DOHH2 (cell line): ENCODE measurements around the gene FRMPD1.
"Not testable (repeated sequence)": the region's sequence is repeated elsewhere in the genome, so short reads cannot be mapped to it uniquely, and the experiment has no call there.

ENCODE experiments used
- H3F3A ChIP-seq: fragments of 200-600 bp; sonication (generic), shearing (Covaris generic); 2 replicates; pipeline ENCODE4 v1.6.0; 2016; ENCODE audit warnings: antibody characterized with exemption, mild to moderate bottlenecking; ENCODE audit not compliant: control insufficient read depth, insufficient read depth
- H3K27ac ChIP-seq: fragments of 200-600 bp; sonication (generic); 2 replicates; pipeline ENCODE4 v1.5.1; 2014; ENCODE audit warnings: low read depth, mild to moderate bottlenecking, low read length, moderate library complexity
- H3K27me3 ChIP-seq: fragments of 200-600 bp; sonication (generic); 2 replicates; pipeline ENCODE4 v1.6.1; 2014; ENCODE audit warnings: mild to moderate bottlenecking, low read length, mixed read lengths; ENCODE audit not compliant: control insufficient read depth
- H3K36me3 ChIP-seq: fragments of 200-600 bp; sonication (generic); 2 replicates; pipeline ENCODE4 v1.6.1; 2014; ENCODE audit warnings: mild to moderate bottlenecking, low read length, moderate library complexity, mixed read lengths; ENCODE audit not compliant: control insufficient read depth
- H3K4me1 ChIP-seq: fragments of 200-600 bp; sonication (generic); 2 replicates; pipeline ENCODE4 v1.6.1; 2014; ENCODE audit warnings: mild to moderate bottlenecking, low read length, mixed read lengths; ENCODE audit not compliant: control insufficient read depth
- H3K4me2 ChIP-seq: fragments of 200-600 bp; sonication (generic); 2 replicates; pipeline ENCODE4 v1.6.0; 2014; ENCODE audit warnings: mild to moderate bottlenecking, low read length, moderate library complexity
- H3K4me3 ChIP-seq: fragments of 200-600 bp; sonication (generic); 2 replicates; pipeline ENCODE4 v1.5.1; 2014; ENCODE audit warnings: mild to moderate bottlenecking, low read length, mixed read lengths
- H3K79me2 ChIP-seq: fragments of 200-600 bp; sonication (generic); 2 replicates; pipeline ENCODE4 v1.6.1; 2014; ENCODE audit warnings: mild to moderate bottlenecking, low read length, mixed read lengths; ENCODE audit not compliant: control insufficient read depth
- H3K9me2 ChIP-seq: fragments of 200-600 bp; sonication (generic); replicated peaks from 2 replicates; pipeline ENCODE4 v1.6.1; 2014; ENCODE audit warnings: mild to moderate bottlenecking, low read length, mixed read lengths; ENCODE audit not compliant: control insufficient read depth
- H3K9me3 ChIP-seq: fragments of 200-600 bp; sonication (generic); 2 replicates; pipeline ENCODE4 v1.6.1; 2014; ENCODE audit warnings: antibody characterized with exemption, low read length, mixed read lengths; ENCODE audit not compliant: control insufficient read depth, insufficient read depth
- H4K20me1 ChIP-seq: fragments of 200-600 bp; sonication (generic); 2 replicates; pipeline ENCODE4 v1.6.0; 2014; ENCODE audit warnings: low read depth, mild to moderate bottlenecking, antibody characterized with exemption, low read length, moderate library complexity; ENCODE audit not compliant: control insufficient read depth, insufficient read depth
- EZH2phosphoT487 ChIP-seq: fragments of 200-600 bp; sonication (generic); IDR thresholded peaks from 2 replicates; pipeline ENCODE4 v1.6.1; 2017; ENCODE audit warnings: borderline replicate concordance, mild to moderate bottlenecking, antibody characterized with exemption, low read length, moderate library complexity, mixed read lengths
- TF ChIP-seq, protein P1 (sequence below): fragments of 200-600 bp; sonication (generic); IDR thresholded peaks from one replicate; pipeline ENCODE4 v1.5.1; 2014; ENCODE audit warnings: antibody characterized with exemption, mild to moderate bottlenecking, low read depth, low read length; ENCODE audit not compliant: poor library complexity, severe bottlenecking

Gene FRMPD1

DNA sequence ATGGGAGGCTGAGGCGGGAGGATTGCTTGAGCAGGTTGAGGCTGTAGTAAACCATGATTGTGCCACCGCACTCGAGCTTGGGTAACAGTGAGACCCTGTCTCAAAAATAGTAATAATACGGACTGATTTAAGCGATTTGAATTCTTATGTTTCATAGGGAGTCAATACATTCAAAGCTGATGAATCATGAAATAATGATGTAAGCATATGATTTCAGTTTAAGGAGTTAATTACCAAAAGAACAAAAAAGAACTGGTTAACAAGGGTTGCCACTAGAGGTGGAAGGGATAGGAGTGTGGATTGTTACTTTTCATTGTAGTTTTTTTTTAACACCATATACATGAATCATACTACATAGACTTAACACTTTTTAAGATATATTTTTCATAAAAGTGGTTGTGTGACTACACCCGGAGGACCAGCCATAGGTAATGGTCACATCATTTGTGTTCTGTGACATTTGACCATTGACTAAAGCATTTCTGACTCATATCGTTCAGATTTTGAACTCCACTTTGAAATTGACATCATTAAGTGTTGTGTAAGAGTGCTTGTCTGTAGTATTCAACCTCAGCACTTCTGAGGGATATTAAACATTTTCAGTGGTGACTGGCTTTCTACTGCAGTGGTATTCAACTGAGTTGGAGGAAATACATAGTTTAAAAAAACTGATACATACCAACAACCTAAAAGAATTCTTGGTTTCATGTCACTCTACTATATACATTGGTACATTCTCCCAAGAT is 109.8 kb downstream of the FRMPD1 start:
- TF ChIP-seq, protein P1, sequence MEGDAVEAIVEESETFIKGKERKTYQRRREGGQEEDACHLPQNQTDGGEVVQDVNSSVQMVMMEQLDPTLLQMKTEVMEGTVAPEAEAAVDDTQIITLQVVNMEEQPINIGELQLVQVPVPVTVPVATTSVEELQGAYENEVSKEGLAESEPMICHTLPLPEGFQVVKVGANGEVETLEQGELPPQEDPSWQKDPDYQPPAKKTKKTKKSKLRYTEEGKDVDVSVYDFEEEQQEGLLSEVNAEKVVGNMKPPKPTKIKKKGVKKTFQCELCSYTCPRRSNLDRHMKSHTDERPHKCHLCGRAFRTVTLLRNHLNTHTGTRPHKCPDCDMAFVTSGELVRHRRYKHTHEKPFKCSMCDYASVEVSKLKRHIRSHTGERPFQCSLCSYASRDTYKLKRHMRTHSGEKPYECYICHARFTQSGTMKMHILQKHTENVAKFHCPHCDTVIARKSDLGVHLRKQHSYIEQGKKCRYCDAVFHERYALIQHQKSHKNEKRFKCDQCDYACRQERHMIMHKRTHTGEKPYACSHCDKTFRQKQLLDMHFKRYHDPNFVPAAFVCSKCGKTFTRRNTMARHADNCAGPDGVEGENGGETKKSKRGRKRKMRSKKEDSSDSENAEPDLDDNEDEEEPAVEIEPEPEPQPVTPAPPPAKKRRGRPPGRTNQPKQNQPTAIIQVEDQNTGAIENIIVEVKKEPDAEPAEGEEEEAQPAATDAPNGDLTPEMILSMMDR, result no peak
- TF ChIP-seq EZH2phosphoT487, result no peak
- no peaks in the 10 kb centered on the region for H3K27me3 ChIP-seq
- no peak overlapping the region for H3K4me2 ChIP-seq
- H3K9me2 ChIP-seq, result no peaks in the 10 kb centered on the region
- no peaks in the 10 kb centered on the region for H3K36me3 ChIP-seq
- no peak overlapping the region for H3K27ac ChIP-seq
- H3K79me2 ChIP-seq, result no peaks in the 10 kb centered on the region
- H3K9me3 ChIP-seq, result no peaks in the 10 kb centered on the region
- H4K20me1 ChIP-seq, result no peaks in the 10 kb centered on the region
- no peaks in the 10 kb centered on the region for H3F3A ChIP-seq
- no peak overlapping the region for H3K4me3 ChIP-seq
- no peaks in the 10 kb centered on the region for H3K4me1 ChIP-seq

DNA sequence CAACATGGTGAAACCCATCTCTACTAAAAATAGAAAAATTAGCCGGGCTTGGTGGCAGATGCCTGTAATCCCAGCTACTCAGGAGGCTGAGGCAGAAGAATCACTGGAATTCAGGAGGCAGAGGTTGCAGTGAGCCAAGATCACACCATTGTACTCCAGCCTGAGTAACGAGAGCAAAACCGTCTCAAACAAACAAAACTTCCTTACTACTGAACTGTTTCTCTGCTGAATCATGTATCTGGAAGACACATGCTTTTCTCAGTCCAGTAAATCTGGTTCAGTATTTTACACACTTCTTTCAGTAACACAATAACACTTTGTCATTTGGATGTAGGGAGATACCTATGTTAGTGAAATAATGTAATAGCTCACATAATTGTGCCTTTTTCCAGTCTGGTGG is 110.8 kb downstream of the FRMPD1 start:
- Histone ChIP-seq H3K36me3 (no peaks in the 10 kb centered on the region), H3F3A (no peaks in the 10 kb centered on the region), H3K27me3 (no peaks in the 10 kb centered on the region), H3K79me2 (no peaks in the 10 kb centered on the region), H3K4me2 (no peak overlapping the region), H4K20me1 (no peaks in the 10 kb centered on the region), H3K27ac (no peak overlapping the region), H3K9me2 (no peaks in the 10 kb centered on the region), H3K9me3 (no peaks in the 10 kb centered on the region), H3K4me1 (no peaks in the 10 kb centered on the region), H3K4me3 (no peak overlapping the region)
- no peak for TF ChIP-seq EZH2phosphoT487
- TF ChIP-seq, protein P1, result no peak

DNA sequence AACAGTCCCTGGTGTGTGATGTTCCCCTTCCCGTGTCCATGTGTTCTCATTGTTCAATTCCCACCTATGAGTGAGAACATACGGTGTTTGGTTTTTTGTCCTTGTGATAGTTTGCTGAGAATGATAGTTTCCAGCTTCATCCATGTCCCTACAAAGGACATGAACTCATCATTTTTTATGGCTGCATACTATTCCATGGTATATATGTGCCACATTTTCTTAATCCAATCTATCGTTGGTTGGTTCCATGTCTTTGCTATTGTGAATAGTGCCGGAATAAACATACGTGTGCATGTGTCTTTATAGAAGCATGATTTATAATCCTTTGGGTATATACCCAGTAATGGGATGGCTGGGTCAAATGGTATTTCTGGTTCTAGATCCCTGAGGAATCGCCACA is 114.5 kb downstream of the FRMPD1 start:
- not testable (repeated sequence) for H3K4me3 ChIP-seq, H3K4me2 ChIP-seq, H3K27me3 ChIP-seq, H3K79me2 ChIP-seq, H3K9me3 ChIP-seq, H3K4me1 ChIP-seq, H4K20me1 ChIP-seq, H3K36me3 ChIP-seq, H3F3A ChIP-seq, H3K27ac ChIP-seq, H3K9me2 ChIP-seq

DNA sequence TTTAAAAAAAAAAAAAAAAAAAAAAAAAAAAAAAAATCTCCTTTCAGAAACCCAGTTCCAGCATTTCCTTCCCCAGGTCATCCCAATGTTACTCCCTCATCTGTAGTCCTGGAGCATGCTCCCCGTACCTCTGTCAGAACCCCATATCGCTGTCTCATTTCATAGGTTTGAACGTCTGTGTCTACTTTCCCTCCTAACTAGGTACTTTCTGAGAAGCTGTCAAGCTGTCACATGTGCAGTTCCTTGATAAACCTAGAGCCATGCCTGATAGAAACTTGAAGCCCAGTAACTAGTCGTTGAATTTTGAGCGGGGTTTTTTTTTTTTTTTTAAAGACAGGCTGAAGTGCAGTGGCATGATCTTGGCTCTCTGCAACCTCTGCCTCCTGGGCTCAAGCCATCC is 118.6 kb downstream of the FRMPD1 start:
- Histone ChIP-seq H3K4me1 (no peaks in the 10 kb centered on the region), H3K9me2 (no peaks in the 10 kb centered on the region), H3K4me3 (no peak overlapping the region), H3F3A (0 out of 2 replicates have a peak, but pooled peaks cover 2% of the 10 kb centered on the region), H4K20me1 (no peaks in the 10 kb centered on the region), H3K4me2 (no peak overlapping the region), H3K79me2 (no peaks in the 10 kb centered on the region), H3K27me3 (no peaks in the 10 kb centered on the region), H3K27ac (no peak overlapping the region), H3K9me3 (no peaks in the 10 kb centered on the region), H3K36me3 (no peaks in the 10 kb centered on the region)
- TF ChIP-seq, protein P1, result no peak
